GM19324 (cell line): ENCODE measurements around the gene TTR.

Experiments used
- ATAC-seq: cut with Tn5 transposase; IDR thresholded peaks from one replicate; pipeline ENCODE4 v1.9.1; 2021; ENCODE audit warnings: mild to moderate bottlenecking, moderate library complexity; ENCODE audit not compliant: unreplicated experiment, low FRiP score

Gene TTR

DNA sequence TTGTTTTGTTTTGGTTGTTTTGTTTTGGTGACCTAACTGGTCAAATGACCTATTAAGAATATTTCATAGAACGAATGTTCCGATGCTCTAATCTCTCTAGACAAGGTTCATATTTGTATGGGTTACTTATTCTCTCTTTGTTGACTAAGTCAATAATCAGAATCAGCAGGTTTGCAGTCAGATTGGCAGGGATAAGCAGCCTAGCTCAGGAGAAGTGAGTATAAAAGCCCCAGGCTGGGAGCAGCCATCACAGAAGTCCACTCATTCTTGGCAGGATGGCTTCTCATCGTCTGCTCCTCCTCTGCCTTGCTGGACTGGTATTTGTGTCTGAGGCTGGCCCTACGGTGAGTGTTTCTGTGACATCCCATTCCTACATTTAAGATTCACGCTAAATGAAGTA lies at the start of gene TTR:
TSS of gene TTR (plus strand) at position 250 of the 400 bp plus-strand sequence. CDS start at position 276, 26 bp downstream.
- ATAC-seq, result no peak

DNA sequence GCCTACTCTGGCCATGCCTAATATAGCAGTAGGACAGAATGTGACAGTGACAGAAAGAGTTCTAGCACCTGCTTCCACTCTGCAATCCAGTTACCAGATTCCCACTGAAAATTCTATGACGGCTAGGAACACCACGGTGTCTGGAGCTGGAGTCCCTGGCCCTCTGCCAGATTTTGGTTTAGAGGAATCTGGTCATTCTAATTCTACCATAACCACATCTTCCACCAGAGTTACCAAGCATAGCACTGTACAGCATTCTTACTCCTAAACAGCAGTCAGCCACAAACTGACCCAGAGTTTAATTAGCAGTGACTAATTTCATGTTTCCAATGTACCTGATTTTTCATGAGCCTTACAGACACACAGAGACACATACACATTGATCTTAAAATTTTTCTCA lies 45.2 kb upstream of the TTR start:
- no peak for ATAC-seq

DNA sequence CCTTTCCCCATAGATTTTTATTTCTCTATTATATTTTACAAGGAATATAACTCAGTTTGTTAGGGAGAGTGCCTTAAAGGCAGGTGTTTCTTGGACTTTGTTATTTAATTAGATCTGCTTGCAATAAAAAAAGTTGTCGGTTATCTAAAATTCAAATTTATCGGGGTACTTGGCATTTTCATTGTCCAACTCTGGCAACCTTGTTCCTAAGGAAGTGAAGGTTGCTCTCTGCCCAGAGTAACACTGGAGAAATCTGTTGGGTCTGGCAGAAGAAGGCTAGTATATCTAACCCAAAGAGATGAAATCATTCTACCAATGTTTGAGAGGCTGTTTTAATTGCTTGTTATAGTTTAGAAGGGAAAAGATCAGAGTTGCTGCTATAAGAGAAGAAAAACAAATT lies 42.8 kb upstream of the TTR start:
- ATAC-seq, result no peak

DNA sequence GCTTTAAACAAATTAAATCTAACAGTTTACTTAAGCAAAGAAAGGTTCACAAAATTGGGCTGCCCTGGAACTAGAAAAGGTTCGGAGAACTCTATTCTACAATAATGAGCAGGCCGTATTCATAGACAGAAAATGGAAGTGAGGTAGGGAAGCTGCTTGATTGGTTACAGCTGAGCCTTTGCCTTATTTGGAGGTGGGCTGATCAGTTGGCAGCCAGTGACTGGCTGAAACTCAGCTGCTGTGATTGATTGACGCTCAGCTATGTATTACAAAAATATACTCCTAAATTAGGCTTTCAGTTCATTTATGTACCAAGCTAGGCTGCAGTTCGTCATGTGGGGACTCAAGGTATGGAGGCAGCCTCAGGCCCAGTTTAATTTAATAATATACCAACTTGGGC lies 42.3 kb upstream of the TTR start:
- ATAC-seq, result no peak

DNA sequence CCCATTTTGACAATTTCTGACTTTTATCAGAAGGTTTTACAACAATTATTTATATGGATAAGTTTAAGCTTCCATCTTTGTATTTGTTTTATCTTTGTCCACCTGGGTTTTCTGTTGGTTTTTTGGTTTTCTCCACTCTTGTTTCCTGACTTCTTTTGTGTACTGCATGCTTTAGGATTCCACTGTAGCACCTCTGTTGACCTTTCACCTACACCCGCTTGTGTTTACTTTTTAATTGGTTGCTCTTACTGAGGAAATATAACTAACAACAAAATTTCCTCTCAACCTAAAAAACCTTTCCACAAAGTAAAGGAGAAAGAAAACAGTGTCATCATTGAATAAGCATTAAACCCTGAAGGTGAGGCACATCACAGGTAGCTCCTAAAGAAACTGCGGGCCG lies 39.8 kb upstream of the TTR start:
- ATAC-seq, result no peak

DNA sequence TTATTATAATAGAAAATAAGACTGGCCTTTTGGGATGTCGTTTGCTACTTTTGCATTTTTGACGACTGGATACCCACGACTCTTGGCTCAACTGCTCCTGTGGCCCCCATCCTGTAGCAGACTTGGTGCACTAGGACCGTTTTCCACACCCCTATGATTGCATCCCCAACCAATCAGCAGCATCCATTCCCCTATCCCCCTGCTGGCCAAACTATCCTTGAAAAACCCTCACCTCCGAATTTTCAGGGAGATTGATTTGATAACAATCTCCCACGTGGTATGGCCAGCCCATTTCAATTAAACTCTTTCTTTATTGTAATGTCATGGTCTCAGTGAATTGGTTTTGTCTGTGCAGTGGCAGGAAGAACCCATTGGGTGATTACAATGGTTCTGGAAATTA lies 37.9 kb upstream of the TTR start:
- no peak for ATAC-seq

DNA sequence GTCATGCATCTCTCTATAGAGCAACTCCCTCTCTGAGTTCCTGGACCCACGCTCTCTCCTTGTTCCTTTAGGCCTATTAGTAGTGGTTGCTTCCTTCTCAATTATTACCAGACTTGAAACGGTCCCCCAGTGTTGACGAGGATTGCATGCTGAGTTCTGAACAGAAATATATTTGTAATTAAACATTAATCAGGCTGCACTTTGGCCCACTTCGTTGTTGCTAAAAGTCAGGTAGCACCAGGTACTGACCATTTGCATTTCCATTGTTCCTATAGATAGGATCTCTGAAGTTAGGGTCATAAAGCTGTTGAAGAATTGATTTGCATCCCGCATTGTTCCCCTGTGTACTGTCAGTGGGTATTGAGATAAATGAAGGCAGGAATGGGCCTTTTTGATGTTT lies 36.9 kb upstream of the TTR start:
- ATAC-seq, result no peak

DNA sequence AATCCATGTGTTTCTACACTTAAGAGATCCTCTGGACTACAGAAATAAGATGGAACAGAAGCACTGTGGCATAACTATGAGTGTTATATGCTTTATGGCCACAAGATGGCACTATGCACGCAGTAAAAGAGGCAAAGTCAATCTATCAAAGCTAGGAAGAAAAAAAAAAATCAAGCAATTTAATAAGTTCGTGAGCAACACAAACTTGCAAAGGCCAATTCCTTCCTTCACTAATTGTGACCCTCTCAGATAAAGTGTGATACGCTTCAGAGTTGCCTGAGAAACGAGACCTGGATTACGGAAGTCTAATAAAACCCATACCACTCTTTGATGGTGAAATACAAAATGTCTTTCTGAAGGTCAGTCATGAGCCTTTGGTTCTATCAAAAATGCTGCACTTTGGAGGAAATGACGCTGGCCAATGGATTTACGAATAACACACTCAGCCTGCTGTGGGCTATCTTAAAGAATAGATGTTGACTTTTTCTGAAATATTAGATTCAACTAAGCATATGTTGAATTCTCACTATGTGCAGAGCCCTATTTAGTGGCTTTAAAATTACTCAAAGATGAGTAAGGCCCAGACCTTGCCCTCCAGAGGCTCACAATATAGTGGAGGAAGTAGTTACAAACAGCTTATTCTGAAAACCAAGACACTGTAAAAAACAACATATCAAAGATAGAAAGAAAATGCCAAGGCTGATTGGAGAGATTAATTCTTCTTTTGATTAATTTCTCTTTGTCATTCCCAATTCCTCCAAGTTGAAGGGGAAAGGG lies 35.5 kb upstream of the TTR start:
- ATAC-seq, result no peak

DNA sequence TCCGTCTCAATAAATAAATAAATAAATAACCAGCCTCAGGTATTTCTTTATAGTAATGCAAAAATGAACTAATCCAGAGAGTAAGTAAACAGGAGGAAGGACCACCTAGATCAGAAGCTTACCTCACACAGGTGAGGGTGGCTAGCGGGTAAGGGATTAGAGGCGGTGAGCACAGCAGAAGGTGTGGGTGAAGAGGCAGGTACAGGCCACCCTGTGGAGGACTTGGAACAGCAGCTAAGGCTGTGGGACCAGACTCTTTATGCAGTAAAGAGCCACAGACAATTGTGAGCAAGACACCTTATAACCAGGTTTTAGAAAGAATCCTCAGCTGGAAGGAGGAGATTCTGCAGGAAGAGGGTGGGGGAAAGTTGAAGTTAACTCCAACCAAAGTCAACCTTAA lies 34.2 kb upstream of the TTR start:
- ATAC-seq, result no peak

DNA sequence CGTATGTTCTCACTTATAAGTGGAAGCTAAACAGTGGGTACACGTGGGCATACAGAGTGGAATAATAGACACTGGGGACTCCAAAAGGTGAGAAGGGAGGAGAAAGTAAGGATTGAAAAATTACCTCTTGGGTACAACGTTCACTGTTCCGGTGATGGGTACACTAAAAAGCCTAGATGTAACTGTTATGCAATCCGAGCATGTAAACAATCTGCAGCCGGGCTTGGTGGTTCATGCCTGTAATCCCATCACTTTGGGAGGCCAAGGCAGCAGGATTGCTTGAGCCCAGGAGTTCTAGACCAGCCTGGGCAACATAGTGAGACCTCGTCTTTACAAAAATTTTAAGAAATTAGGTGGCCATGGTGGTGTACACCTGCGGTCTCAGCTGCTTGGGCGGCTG lies 33.1 kb upstream of the TTR start:
- no peak for ATAC-seq

DNA sequence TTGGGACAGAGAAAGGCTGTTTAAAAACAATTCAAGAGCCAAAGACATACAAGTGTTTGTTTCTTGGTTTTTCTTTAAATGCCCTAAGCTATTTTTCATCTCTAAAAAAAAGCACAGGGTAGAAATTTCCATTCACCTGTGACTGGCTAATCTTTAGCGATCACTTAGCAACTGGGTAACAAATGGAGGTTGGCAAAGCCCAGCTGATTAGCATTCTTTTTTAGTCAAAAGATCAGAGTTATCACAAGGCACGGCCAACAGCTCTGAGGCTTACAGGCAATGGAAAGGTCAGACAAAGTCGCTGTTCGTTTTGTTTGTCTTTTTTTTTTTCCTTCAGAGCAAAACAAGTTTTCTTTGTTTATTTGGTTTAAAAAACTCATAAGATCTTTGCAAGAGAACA lies 29.0 kb upstream of the TTR start:
- no peak for ATAC-seq

DNA sequence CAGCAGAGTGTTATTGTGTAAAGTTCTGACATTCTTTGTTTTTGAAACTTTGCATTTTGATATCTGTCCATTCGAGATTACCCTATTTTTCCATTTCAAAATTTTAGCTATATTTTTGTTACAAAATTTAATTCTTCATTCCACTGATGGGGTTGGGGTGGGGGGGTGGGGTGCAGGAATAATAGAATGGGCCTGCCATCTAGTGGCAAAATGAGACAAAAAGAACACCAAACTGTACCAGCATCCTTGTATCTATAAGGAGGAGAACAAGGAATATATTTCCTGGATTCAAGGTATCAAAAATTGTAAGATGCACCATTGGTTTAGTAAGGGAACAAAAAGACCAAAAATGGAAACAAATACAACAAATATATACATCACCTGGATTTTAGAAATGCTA lies 27.9 kb upstream of the TTR start:
- ATAC-seq, result no peak

DNA sequence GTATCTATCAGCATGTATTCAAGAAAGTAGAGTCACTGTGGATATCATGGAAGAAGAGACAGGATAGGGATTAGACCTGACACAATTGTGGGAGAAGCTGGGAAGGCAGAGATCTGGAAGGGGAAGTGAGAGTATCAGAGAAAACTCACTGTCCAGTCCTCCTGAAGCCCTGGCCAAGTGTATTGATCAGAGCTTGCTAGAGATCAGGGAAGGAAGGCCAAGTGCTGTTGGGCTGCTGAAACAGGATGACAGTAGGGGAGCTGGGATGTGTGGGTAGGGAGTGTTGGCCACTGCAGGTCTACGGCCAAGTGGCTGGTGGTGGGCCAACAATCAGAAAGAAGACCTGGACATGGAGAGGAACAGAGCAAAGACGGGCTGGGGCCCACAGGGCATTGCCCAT lies 26.3 kb upstream of the TTR start:
- no peak for ATAC-seq

DNA sequence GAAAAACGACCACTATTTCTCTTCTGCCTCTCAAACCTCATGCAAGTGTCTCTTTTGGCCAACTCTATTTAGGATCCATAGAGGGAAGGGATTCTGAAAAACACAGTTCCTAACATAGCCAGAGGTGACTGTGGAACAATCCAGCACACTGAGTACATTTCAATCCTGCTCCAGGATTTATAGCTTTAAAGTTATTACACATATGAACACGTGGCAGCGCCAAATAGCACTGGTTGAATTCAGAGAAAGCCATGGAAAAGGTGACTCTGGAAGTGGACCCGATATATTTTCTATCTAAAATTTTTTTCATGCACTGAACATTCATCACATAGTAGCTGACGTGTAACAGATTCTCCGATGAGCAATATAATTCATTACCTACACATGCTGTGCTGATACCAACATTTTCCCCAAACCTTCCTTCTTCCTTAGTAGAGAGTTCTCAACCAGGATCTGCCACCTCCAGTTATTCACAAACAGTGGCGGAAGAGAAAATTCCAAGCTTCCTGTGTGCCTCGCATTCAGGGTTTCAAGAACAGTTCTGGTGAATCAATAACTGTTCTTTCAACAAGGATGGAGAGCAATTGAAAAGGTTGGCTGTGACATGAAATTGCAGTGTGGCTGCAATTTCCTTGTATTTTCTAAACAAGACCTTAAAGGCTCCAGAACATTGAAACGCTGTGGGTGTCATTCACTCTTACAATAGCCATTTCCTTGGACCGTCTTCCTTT lies 25.7 kb upstream of the TTR start:
- ATAC-seq, result no peak

DNA sequence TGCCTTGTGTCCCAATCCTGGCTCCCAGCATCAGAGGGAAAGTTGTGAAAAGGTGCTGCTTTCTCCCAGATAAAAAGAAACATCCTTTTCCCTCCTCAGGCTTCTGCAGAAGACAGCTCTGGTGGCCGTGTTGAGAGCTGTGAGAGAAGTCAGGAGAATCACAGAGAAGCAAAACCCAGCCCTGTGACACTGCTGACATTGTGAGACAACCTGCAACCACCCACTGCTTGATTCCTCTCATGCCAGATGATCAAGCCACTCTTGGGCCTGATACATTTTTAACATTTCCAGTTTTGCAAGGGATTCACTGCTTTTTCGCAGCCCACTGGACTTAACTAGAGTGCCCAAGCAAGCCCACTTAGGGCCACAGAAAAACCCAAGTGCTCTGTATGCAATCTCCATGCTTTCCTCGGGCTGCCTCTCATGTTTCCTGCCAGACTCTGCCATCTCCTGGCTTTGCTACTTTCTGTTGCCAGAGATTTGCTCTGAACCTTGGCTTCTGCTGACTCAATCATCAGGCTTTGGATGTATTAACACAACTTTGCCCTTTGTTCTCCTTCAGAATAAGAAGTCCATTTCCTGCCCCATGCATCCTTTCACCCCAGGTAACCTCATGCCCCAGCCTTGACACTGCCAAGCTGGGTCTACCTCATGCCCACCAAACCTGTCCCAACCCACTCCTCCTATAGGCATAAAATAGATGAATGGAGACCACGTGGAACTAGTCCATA lies 24.9 kb upstream of the TTR start:
- ATAC-seq, result no peak

DNA sequence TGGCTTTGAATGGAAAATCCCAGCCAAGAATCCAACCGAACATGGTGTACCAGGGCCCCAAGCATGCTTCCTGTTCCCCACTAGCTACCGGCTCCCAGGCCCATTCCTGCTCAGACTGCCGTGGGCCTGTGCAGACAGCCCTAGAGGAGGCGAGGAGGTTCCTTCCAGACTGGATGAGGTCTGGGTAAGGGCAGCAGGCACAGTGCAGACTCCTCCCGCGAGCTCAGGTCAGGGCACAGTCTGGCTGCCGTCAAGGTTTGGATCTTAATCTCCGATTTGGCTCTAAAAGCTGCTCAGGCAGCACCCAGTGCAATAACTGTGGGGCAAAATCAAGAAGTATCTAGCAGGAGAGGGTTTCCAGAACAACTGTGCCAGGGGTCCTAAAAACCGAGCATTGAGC lies 19.3 kb upstream of the TTR start:
- ATAC-seq, result no peak

DNA sequence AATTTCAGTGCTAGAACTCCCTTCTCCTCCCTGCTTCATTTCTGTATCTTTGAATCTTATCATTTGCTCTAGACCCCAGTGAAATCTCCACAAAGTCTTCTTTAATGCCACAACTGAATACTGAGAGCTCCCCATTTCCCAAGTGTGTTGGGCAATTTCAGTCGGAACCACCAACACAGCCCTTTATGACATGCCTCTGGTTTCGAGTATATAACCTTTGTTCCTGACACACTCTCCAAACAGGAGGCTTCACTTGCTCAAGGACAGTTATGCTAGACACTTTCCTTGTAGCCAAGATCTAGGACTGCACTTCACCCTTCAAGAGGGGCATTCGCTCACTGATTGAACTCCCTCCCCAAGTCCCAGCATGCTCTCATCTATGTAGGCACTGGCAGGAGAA lies 18.6 kb upstream of the TTR start:
- no peak for ATAC-seq

DNA sequence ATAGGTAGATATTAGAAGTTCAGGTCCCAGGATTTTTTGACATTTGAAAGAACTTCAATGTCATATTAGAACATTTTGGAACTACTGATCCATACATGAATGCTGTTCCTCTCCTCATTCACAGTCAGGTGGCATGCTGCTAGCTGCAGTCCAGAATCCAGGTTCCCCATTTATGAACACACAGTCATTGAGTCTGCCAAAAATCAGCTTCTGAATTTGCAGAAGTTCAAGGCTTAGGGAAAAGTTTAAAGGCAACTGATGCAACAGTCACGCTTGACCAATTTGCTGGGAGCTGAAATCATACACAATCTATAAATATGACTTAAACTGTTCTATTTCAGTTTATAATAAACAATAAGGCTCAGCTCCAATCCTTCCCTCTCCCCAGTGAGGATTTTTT lies 17.3 kb upstream of the TTR start:
- no peak for ATAC-seq

DNA sequence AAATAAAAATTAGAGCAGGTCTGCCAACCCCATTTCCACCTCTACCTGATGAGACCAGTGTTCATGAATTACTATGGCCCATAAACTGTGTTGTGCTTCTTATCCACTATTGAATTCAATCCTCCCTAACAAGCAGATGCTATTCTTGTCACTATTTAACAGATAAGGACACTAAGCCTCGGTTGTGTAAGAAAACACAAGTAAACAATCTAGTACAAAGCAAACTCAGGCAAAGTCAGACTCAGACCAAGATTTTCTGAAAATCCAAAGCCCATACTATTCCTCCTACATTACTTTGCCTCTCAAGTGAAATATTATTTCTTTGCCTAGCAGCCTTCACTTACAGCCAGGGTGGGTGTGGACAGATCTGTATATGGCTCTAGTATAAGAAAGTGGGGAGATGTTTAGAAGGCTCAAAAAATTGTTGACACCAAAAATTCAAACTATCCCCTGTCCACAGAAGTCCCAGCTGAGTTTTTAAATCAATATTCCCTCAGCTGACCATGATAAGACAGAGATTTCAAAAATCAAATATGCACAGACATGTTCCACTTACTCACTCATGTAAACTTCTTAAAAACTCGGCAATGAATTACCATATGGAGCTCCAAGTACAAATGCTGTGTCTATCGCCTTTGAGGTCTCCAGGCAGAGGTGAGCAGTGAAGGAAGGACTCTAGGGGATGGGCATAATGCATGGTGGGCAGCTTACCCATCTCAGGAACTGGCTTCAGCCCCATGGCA lies 16.0 kb upstream of the TTR start:
- ATAC-seq, result no peak

DNA sequence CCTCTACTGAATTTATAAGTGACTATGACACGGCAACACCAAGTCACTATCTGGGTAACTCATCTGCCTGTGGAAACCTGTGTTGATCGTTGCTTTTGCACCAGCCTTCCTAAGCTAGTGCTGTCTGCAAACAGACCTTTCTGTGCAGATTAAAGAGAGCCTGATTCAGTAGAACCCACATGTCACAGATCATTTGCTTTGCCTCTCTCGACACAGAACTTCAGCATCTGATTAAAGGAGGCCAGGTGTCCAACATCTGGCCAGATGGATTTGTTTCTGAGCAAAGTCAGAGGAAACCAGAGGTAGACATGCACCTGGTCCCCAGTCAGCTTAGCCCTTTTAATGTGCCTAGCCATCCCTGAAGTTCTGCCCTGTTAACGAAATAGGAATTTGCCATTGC lies 15.0 kb upstream of the TTR start:
- peak; percentile 49 for ATAC-seq

DNA sequence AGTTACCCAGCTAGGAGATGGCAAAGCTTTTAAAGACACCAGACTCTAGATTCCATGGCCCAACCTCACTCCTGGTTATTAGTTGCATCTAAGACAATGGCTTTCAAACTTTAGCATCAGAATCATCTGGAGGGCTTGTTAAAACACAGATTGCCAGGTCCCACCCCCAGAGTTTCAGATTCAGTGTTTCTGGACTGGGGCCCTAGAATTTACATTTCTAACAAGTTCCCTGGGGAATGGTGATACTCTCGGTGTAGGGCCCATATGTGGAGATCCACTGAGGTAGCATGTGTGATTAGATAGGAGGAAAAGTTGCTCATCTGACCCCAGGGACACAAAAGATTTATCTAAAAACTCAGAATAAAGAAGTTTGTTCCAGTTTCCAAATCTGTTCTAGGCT lies 14.5 kb upstream of the TTR start:
- ATAC-seq, result peak; percentile 4
